Measurements from ENCODE around the gene PRRT2. TPM values are rescaled to one million over a fixed set of nuclear protein-coding genes. Genes with fewer than 3 reads are reported as not detected.

Gene PRRT2
- polyA plus RNA-seq, 6 donors from 2014 or later, result 0.10 to 0.97 TPM; not detected in 4

- Mint-ChIP-seq H3K4me3 (no peak overlapping the region), H3K36me3 (peaks cover 3 to 4% of the 10 kb centered on the region in 2 donors), H3K27ac (peak overlapping the region in 2 of 6 donors; percentile 69 to 81)
Measured at GRCh38 chr16:29840240-29840639, 28.2 kb downstream of the PRRT2 start.

GRCh38 chr16:29841631-29842030, 29.6 kb downstream of the PRRT2 start:
- ATAC-seq (ENCODE audit: low read depth in 2 of 2), result no peak
- H3K27ac Mint-ChIP-seq, result peak overlapping the region in 1 of 6 donors; percentile 16
- peaks cover 0 to 3% (median 0%) of the 10 kb centered on the region in 3 donors for H3K4me1 Mint-ChIP-seq
- DNase-seq, result no peak
- H3K4me3 Mint-ChIP-seq, result no peak overlapping the region
- no peaks in the 10 kb centered on the region for H3K9me3 Mint-ChIP-seq
- H3K36me3 Mint-ChIP-seq, result peaks cover 4 to 11% of the 10 kb centered on the region in 2 donors
- H3K27me3 Mint-ChIP-seq, result no peaks in the 10 kb centered on the region

More at GRCh38 chr16:29840240-29840639, 28.2 kb downstream of the PRRT2 start:
- H3K9me3 Mint-ChIP-seq, result no peaks in the 10 kb centered on the region
- H3K4me1 Mint-ChIP-seq, result no peaks in the 10 kb centered on the region
- no peak for DNase-seq
- H3K27me3 Mint-ChIP-seq, result no peaks in the 10 kb centered on the region
- no peak for ATAC-seq (ENCODE audit: low read depth in 2 of 2)

- DNase-seq (no peak), ATAC-seq (ENCODE audit: low read depth in 2 of 2) (no peak)
- H3K4me1 Mint-ChIP-seq, result peaks cover 0 to 4% (median 3%) of the 10 kb centered on the region in 3 donors
- no peak overlapping the region for H3K27ac Mint-ChIP-seq
- H3K36me3 Mint-ChIP-seq, result peaks cover 4 to 19% of the 10 kb centered on the region in 2 donors
- no peaks in the 10 kb centered on the region for H3K27me3 Mint-ChIP-seq
- peak overlapping the region in 1 of 8 donors; percentile 24 for H3K4me3 Mint-ChIP-seq
- no peaks in the 10 kb centered on the region for H3K9me3 Mint-ChIP-seq
Measured at GRCh38 chr16:29842732-29843346, 30.8 kb downstream of the PRRT2 start.

- no peak overlapping the region for H3K27ac Mint-ChIP-seq
Measured at GRCh38 chr16:29843931-29844330, 31.9 kb downstream of the PRRT2 start.

GRCh38 chr16:29844575-29845331, 32.8 kb downstream of the PRRT2 start:
- DNase-seq (no peak), ATAC-seq (ENCODE audit: low read depth in 2 of 2) (no peak)
- Mint-ChIP-seq H3K36me3 (peaks cover 4 to 19% of the 10 kb centered on the region in 2 donors), H3K4me3 (no peak overlapping the region), H3K27me3 (no peaks in the 10 kb centered on the region), H3K27ac (peak overlapping the region in 1 of 6 donors; percentile 79), H3K4me1 (peaks cover 0 to 13% (median 3%) of the 10 kb centered on the region in 3 donors), H3K9me3 (no peaks in the 10 kb centered on the region)

More at GRCh38 chr16:29843931-29844330, 31.9 kb downstream of the PRRT2 start:
- ATAC-seq (ENCODE audit: low read depth in 2 of 2) (no peak), DNase-seq (no peak)
- Mint-ChIP-seq H3K27me3 (no peaks in the 10 kb centered on the region), H3K4me1 (peaks cover 0 to 13% (median 3%) of the 10 kb centered on the region in 3 donors), H3K4me3 (no peak overlapping the region), H3K9me3 (no peaks in the 10 kb centered on the region), H3K36me3 (peaks cover 4 to 19% of the 10 kb centered on the region in 2 donors)

GRCh38 chr16:29845656-29846055, 33.7 kb downstream of the PRRT2 start:
- Mint-ChIP-seq H3K27me3 (no peaks in the 10 kb centered on the region), H3K9me3 (no peaks in the 10 kb centered on the region), H3K4me3 (no peak overlapping the region), H3K27ac (no peak overlapping the region), H3K4me1 (peaks cover 0 to 13% (median 3%) of the 10 kb centered on the region in 3 donors), H3K36me3 (peaks cover 4 to 19% of the 10 kb centered on the region in 2 donors)
- no peak for ATAC-seq (ENCODE audit: low read depth in 2 of 2)
- DNase-seq, result no peak

- ATAC-seq (ENCODE audit: low read depth in 2 of 2), result peak; percentile 79 to 89
- Mint-ChIP-seq H3K9me3 (no peaks in the 10 kb centered on the region), H3K36me3 (peaks cover 0 to 19% of the 10 kb centered on the region in 2 donors), H3K27me3 (no peaks in the 10 kb centered on the region), H3K4me1 (peaks cover 0 to 13% (median 3%) of the 10 kb centered on the region in 3 donors), H3K27ac (peak overlapping the region in 1 of 6 donors; percentile 38), H3K4me3 (peak overlapping the region in 1 of 8 donors; percentile 25)
- DNase-seq, result peak; percentile 56
Measured at GRCh38 chr16:29848420-29849297, 36.7 kb downstream of the PRRT2 start.

GRCh38 chr16:29849505-29849904, 37.5 kb downstream of the PRRT2 start:
- H3K4me1 Mint-ChIP-seq, result peaks cover 0 to 13% (median 3%) of the 10 kb centered on the region in 3 donors
- DNase-seq (no peak), ATAC-seq (ENCODE audit: low read depth in 2 of 2) (no peak)
- H3K36me3 Mint-ChIP-seq, result peaks cover 0 to 19% of the 10 kb centered on the region in 2 donors
- no peaks in the 10 kb centered on the region for H3K27me3 Mint-ChIP-seq
- no peaks in the 10 kb centered on the region for H3K9me3 Mint-ChIP-seq
- no peak overlapping the region for H3K4me3 Mint-ChIP-seq
- peak overlapping the region in 1 of 6 donors; percentile 74 for H3K27ac Mint-ChIP-seq

GRCh38 chr16:29850998-29851397, 39.0 kb downstream of the PRRT2 start:
- no peak overlapping the region for H3K27ac Mint-ChIP-seq
- no peaks in the 10 kb centered on the region for H3K27me3 Mint-ChIP-seq
- no peak overlapping the region for H3K4me3 Mint-ChIP-seq
- DNase-seq, result no peak
- peaks cover 0 to 9% of the 10 kb centered on the region in 2 donors for H3K36me3 Mint-ChIP-seq
- H3K4me1 Mint-ChIP-seq, result peaks cover 0 to 13% (median 0%) of the 10 kb centered on the region in 3 donors
- no peak for ATAC-seq (ENCODE audit: low read depth in 2 of 2)
- no peaks in the 10 kb centered on the region for H3K9me3 Mint-ChIP-seq

- H3K36me3 Mint-ChIP-seq, result no peaks in the 10 kb centered on the region
- peaks cover 0 to 9% (median 0%) of the 10 kb centered on the region in 3 donors for H3K4me1 Mint-ChIP-seq
- DNase-seq (no peak), ATAC-seq (ENCODE audit: low read depth in 2 of 2) (no peak)
- no peak overlapping the region for H3K27ac Mint-ChIP-seq
- H3K9me3 Mint-ChIP-seq, result no peaks in the 10 kb centered on the region
- no peak overlapping the region for H3K4me3 Mint-ChIP-seq
- H3K27me3 Mint-ChIP-seq, result no peaks in the 10 kb centered on the region
Measured at GRCh38 chr16:29852654-29853053, 40.7 kb downstream of the PRRT2 start.

- Mint-ChIP-seq H3K4me3 (no peak overlapping the region), H3K36me3 (peaks cover 0 to 16% of the 10 kb centered on the region in 2 donors), H3K27me3 (no peaks in the 10 kb centered on the region), H3K9me3 (no peaks in the 10 kb centered on the region), H3K4me1 (peaks cover 0 to 4% (median 0%) of the 10 kb centered on the region in 3 donors), H3K27ac (no peak overlapping the region)
- DNase-seq, result no peak
- no peak for ATAC-seq (ENCODE audit: low read depth in 2 of 2)
Measured at GRCh38 chr16:29854520-29855100, 42.6 kb downstream of the PRRT2 start.

GRCh38 chr16:29857133-29857760, 45.3 kb downstream of the PRRT2 start:
- H3K27ac Mint-ChIP-seq, result no peak overlapping the region
- no peaks in the 10 kb centered on the region for H3K9me3 Mint-ChIP-seq
- peaks cover 5 to 22% (median 13%) of the 10 kb centered on the region in 3 donors for H3K4me1 Mint-ChIP-seq
- ATAC-seq (ENCODE audit: low read depth in 2 of 2) (no peak), DNase-seq (no peak)
- peaks cover 5 to 25% of the 10 kb centered on the region in 2 donors for H3K36me3 Mint-ChIP-seq
- H3K4me3 Mint-ChIP-seq, result peak overlapping the region in 1 of 8 donors; percentile 7
- H3K27me3 Mint-ChIP-seq, result no peaks in the 10 kb centered on the region
